Measurements from ENCODE around the gene CCL21.

The CCL21 gene

GRCh38 chr9:34665381-34666250, 44.3 kb downstream of the CCL21 start:
- peak overlapping the region; percentile 78 for H3K27ac ChIP-seq
- TF ChIP-seq CTCF (conservative IDR thresholded peaks at IDR 0.05) = no peak
- TF ChIP-seq ZFX (IDR thresholded peaks at IDR 0.05) = no peak

GRCh38 chr9:34665067-34665380, 44.9 kb downstream of the CCL21 start:
- TF ChIP-seq ZFX (IDR thresholded peaks at IDR 0.05) (no peak), CTCF (conservative IDR thresholded peaks at IDR 0.05) (no peak)
- peak overlapping the region; percentile 78 for H3K27ac ChIP-seq

GRCh38 chr9:34664281-34665066, 45.5 kb downstream of the CCL21 start:
- peak overlapping the region; percentile 78 for H3K27ac ChIP-seq

GRCh38 chr9:34663303-34663605, 46.7 kb downstream of the CCL21 start:
- no peak overlapping the region for H3K27ac ChIP-seq
- TF ChIP-seq CTCF (conservative IDR thresholded peaks at IDR 0.05) = no peak
- no peak for TF ChIP-seq ZFX (IDR thresholded peaks at IDR 0.05)

More at GRCh38 chr9:34664281-34665066, 45.5 kb downstream of the CCL21 start:
- TF ChIP-seq CTCF (conservative IDR thresholded peaks at IDR 0.05) (peak; percentile 92), ZFX (IDR thresholded peaks at IDR 0.05) (no peak)

GRCh38 chr9:34662526-34663302, 47.2 kb downstream of the CCL21 start, which contains the start of gene CCL27:
Gene CCL27, minus strand, starts transcription at chr9:34662657. Its CDS starts 24 bp downstream, at chr9:34662633.
- no peak within 1 kb of the TSS for H3K27ac ChIP-seq
- TF ChIP-seq ZFX (IDR thresholded peaks at IDR 0.05) = no peak
- no peak for TF ChIP-seq CTCF (conservative IDR thresholded peaks at IDR 0.05)

GRCh38 chr9:34659592-34660253, 50.2 kb downstream of the CCL21 start:
- TF ChIP-seq ZFX (IDR thresholded peaks at IDR 0.05) (no peak), CTCF (conservative IDR thresholded peaks at IDR 0.05) (no peak)
- H3K27ac ChIP-seq = no peak overlapping the region
